ENCODE results near the gene IGSF3. TPM values are rescaled to one million over a fixed set of nuclear protein-coding genes. Genes with fewer than 3 reads are reported as not detected.

Gene IGSF3
- total RNA-seq, 1 experiment from 2014 or later = 4.0 TPM

DNA sequence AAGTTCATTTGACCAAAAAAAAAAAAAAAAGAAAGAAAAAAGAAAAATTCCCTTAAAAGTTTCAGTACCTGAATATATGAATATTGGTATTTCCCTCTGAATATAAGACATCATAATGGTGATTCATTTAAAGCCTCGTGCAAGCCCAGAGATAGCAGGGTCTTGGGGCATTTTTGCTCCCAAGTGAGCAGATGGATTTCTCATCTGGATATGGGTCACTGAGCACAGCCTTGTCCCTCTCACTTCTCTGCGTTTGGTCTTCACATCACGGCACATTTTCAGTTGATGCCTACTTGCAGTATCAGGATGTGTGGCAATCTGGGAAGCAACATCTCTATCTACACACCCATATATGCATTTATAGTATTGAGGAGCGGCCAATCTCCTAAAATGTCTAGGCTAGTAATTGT, 109.4 kb downstream of the IGSF3 start:
- ChIA-PET POLR2A (ENCODE audit: low non-redundant PET) (no interaction called here), CTCF (interaction anchor here (0.7 kb wide), 1 partner anchor 538 kb away, joined by 10 read pairs; no protein-coding TSS in a partner anchor)
- Histone ChIP-seq H3K27me3 (replicated peaks; ENCODE audit: insufficient read depth, low read depth, low read length, poor library complexity) (no peaks in the 10 kb centered on the region), H3K27ac (ENCODE audit: low read depth, low read length, poor library complexity, severe bottlenecking) (no peak overlapping the region), H3K4me3 (ENCODE audit: low read depth, low read length, poor library complexity, severe bottlenecking) (no peak overlapping the region), H3K36me3 (ENCODE audit: insufficient read depth, low read length, poor library complexity, severe bottlenecking) (no peaks in the 10 kb centered on the region), H3K9me3 (ENCODE audit: low read depth, low read length, poor library complexity, severe bottlenecking) (no peaks in the 10 kb centered on the region), H3K4me1 (ENCODE audit: insufficient read depth, low read length, poor library complexity, severe bottlenecking) (peaks cover 5% of the 10 kb centered on the region)
- no TSS peak for BruUV-seq (replicated peaks)
- DNase-seq (ENCODE audit: low spot score) = no peak
- TF ChIP-seq EZH2 (IDR thresholded peaks at IDR 0.05; ENCODE audit: borderline replicate concordance, low read depth, low read length, poor library complexity, severe bottlenecking) = no peak
- TF ChIP-seq, protein P1, sequence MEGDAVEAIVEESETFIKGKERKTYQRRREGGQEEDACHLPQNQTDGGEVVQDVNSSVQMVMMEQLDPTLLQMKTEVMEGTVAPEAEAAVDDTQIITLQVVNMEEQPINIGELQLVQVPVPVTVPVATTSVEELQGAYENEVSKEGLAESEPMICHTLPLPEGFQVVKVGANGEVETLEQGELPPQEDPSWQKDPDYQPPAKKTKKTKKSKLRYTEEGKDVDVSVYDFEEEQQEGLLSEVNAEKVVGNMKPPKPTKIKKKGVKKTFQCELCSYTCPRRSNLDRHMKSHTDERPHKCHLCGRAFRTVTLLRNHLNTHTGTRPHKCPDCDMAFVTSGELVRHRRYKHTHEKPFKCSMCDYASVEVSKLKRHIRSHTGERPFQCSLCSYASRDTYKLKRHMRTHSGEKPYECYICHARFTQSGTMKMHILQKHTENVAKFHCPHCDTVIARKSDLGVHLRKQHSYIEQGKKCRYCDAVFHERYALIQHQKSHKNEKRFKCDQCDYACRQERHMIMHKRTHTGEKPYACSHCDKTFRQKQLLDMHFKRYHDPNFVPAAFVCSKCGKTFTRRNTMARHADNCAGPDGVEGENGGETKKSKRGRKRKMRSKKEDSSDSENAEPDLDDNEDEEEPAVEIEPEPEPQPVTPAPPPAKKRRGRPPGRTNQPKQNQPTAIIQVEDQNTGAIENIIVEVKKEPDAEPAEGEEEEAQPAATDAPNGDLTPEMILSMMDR (conservative IDR thresholded peaks at IDR 0.05; ENCODE audit: low read depth, low read length) = no peak
- intact Hi-C loops (cut with micrococcal nuclease; ENCODE audit: unreplicated experiment) = no loop called here

DNA sequence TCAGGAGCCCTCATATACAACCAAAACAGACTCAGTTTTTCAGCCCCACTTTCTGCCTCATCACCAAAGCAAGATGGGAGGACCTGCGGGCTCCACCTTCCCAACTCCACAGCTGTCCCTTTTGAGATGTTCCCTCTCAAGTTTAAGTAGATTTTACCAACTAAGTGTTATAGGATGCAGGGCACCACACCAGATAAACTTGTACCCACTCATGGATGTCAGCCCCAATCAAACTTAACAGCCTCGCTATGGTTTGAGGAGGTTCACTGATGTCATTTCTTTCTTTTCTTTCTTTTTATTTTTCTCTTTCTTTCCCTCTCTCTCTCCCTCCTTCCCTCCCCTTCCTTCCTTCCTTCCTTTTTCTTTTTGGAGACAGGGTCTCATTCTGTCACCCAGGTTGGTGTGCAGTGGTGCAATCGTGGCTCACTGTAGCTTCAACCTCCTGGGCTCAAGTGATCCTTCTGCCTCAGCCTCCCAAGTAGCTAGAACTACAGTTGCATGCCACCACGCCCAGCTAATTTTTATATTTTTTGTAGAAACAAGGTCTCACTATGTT, 110.1 kb downstream of the IGSF3 start:
- intact Hi-C loops (cut with micrococcal nuclease; ENCODE audit: unreplicated experiment) = no loop called here
- no TSS peak for BruUV-seq (replicated peaks)
- POLR2A ChIA-PET (ENCODE audit: low non-redundant PET) = no interaction called here

DNA sequence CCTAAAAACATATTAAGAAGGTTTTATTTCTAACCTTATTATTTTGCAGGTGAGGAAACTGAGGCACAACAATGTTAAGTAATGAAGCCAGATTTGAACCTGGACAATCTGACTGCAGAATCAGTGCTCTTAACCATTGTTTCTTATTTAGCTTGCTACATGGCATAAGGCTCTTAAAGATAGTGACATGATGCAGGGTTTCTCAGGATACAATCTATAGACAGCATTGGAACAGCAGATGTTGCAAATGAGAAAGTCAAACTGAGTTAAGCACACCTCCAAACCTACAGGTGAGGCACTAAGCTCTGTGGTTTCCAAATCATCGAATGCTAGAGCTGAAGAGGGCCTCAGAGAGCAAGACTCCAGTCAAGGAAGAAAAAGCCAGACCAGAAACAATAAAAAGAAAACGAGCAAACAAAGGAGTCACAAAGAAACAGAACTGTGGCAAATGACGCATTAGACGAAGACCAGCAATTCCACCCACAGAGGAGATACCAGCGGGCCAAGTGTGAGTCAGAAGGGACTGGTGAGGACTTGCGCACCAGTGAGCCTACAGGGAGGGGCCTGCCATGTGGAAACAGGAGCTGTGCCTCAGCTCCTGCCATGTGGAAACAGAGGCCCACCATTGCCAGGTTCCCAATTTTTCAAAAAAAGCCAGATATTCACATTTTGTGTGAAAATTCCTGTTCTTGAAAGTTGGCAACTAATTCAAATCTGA, 111.1 kb downstream of the IGSF3 start:
- H3K27ac ChIP-seq (ENCODE audit: low read depth, low read length, poor library complexity, severe bottlenecking) = no peak overlapping the region

More for the DNA sequence above, 110.1 kb downstream of the IGSF3 start:
- H3K4me3 ChIP-seq (ENCODE audit: low read depth, low read length, poor library complexity, severe bottlenecking) = no peak overlapping the region
- H3K27ac ChIP-seq (ENCODE audit: low read depth, low read length, poor library complexity, severe bottlenecking) = no peak overlapping the region
- no peaks in the 10 kb centered on the region for H3K9me3 ChIP-seq (ENCODE audit: low read depth, low read length, poor library complexity, severe bottlenecking)
- H3K4me1 ChIP-seq (ENCODE audit: insufficient read depth, low read length, poor library complexity, severe bottlenecking) = peaks cover 5% of the 10 kb centered on the region
- CTCF ChIA-PET = interaction anchor here (0.7 kb wide), 1 partner anchor 539 kb away, joined by 10 read pairs; no protein-coding TSS in a partner anchor
- H3K27me3 ChIP-seq (replicated peaks; ENCODE audit: insufficient read depth, low read depth, low read length, poor library complexity) = no peaks in the 10 kb centered on the region
- H3K36me3 ChIP-seq (ENCODE audit: insufficient read depth, low read length, poor library complexity, severe bottlenecking) = no peaks in the 10 kb centered on the region
- TF ChIP-seq EZH2 (IDR thresholded peaks at IDR 0.05; ENCODE audit: borderline replicate concordance, low read depth, low read length, poor library complexity, severe bottlenecking) = no peak
- TF ChIP-seq, protein P1 (conservative IDR thresholded peaks at IDR 0.05; ENCODE audit: low read depth, low read length) = no peak
- no peak for DNase-seq (ENCODE audit: low spot score)

More for the DNA sequence above, 111.1 kb downstream of the IGSF3 start:
- H3K9me3 ChIP-seq (ENCODE audit: low read depth, low read length, poor library complexity, severe bottlenecking) = no peaks in the 10 kb centered on the region
- H3K36me3 ChIP-seq (ENCODE audit: insufficient read depth, low read length, poor library complexity, severe bottlenecking) = no peaks in the 10 kb centered on the region
- DNase-seq (ENCODE audit: low spot score) = peak; percentile 52
- peaks cover 5% of the 10 kb centered on the region for H3K4me1 ChIP-seq (ENCODE audit: insufficient read depth, low read length, poor library complexity, severe bottlenecking)
- no peak for TF ChIP-seq EZH2 (IDR thresholded peaks at IDR 0.05; ENCODE audit: borderline replicate concordance, low read depth, low read length, poor library complexity, severe bottlenecking)
- TF ChIP-seq, protein P1 (conservative IDR thresholded peaks at IDR 0.05; ENCODE audit: low read depth, low read length) = no peak
- no TSS peak for BruUV-seq (replicated peaks)
- H3K4me3 ChIP-seq (ENCODE audit: low read depth, low read length, poor library complexity, severe bottlenecking) = no peak overlapping the region
- no peaks in the 10 kb centered on the region for H3K27me3 ChIP-seq (replicated peaks; ENCODE audit: insufficient read depth, low read depth, low read length, poor library complexity)
- CTCF ChIA-PET = no interaction called here
- POLR2A ChIA-PET (ENCODE audit: low non-redundant PET) = no interaction called here
- intact Hi-C loops (cut with micrococcal nuclease; ENCODE audit: unreplicated experiment) = no loop called here

Data from A673 (cell line).